Measurements from ENCODE around the gene UPK3A.

The UPK3A gene

GRCh38 chr22:45284705-45285262, at the start of gene UPK3A:
Gene UPK3A, plus strand, starts transcription at chr22:45284949. Its CDS starts 65 bp downstream, at chr22:45285014.
- Histone ChIP-seq H3K9ac (ENCODE audit: low read length) (no peak within 1 kb of the TSS), H3K9me3 (ENCODE audit: control insufficient read depth, low read length) (no peaks in the 10 kb centered on the region), H3K4me3 (ENCODE audit: low read length) (peak within 1 kb of the TSS; percentile 56), H3K36me3 (ENCODE audit: control insufficient read depth, insufficient read depth, low read length, severe bottlenecking) (no peaks in the 10 kb centered on the region), H3K4me1 (ENCODE audit: control insufficient read depth, insufficient read depth, low read length) (peaks cover 3% of the 10 kb centered on the region), H3K27me3 (replicated peaks; ENCODE audit: control insufficient read depth, insufficient read depth, low read length) (peaks cover 38% of the 10 kb centered on the region)
- peak; percentile 18 for DNase-seq (ENCODE audit: low read depth)

GRCh38 chr22:45235101-45235777, 49.5 kb upstream of the UPK3A start:
- DNase-seq (ENCODE audit: low read depth): no peak
- Histone ChIP-seq H3K9ac (ENCODE audit: low read length) (no peak overlapping the region), H3K27me3 (replicated peaks; ENCODE audit: control insufficient read depth, insufficient read depth, low read length) (no peaks in the 10 kb centered on the region), H3K4me3 (ENCODE audit: low read length) (no peak overlapping the region), H3K36me3 (ENCODE audit: control insufficient read depth, insufficient read depth, low read length, severe bottlenecking) (peaks cover 4% of the 10 kb centered on the region), H3K9me3 (ENCODE audit: control insufficient read depth, low read length) (no peaks in the 10 kb centered on the region), H3K4me1 (ENCODE audit: control insufficient read depth, insufficient read depth, low read length) (peaks cover 9% of the 10 kb centered on the region)

DNA sequence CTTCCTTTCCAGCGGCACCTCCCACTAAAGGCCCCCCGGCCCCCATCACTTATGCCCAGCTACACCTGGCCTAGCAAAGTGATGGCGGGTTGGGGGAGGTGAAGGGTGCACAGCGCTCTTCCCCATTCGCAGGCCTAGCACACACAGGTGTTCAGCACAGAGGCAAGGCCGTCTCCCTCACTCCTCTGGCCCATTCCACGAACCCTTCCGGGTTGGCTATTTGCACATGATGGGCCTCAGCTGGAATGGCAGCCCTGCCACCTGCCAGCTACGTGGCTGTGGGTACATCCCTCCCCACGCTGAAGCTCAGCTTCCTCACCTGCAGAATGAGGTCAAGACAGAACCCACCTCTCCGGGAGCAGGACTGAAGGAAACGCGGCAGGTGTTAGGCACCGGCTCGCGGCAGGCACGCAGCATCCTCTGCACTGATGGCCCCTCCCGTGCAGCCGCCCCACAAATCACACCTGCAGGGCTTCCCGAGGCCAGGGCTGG, 48.9 kb upstream of the UPK3A start:
- Histone ChIP-seq H3K27me3 (replicated peaks; ENCODE audit: control insufficient read depth, insufficient read depth, low read length) (no peaks in the 10 kb centered on the region), H3K4me3 (ENCODE audit: low read length) (no peak overlapping the region), H3K9me3 (ENCODE audit: control insufficient read depth, low read length) (no peaks in the 10 kb centered on the region), H3K9ac (ENCODE audit: low read length) (no peak overlapping the region), H3K4me1 (ENCODE audit: control insufficient read depth, insufficient read depth, low read length) (peaks cover 7% of the 10 kb centered on the region), H3K36me3 (ENCODE audit: control insufficient read depth, insufficient read depth, low read length, severe bottlenecking) (peaks cover 4% of the 10 kb centered on the region)
- DNase-seq (ENCODE audit: low read depth): no peak

- Histone ChIP-seq H3K9me3 (ENCODE audit: control insufficient read depth, low read length) (no peaks in the 10 kb centered on the region), H3K4me1 (ENCODE audit: control insufficient read depth, insufficient read depth, low read length) (peaks cover 7% of the 10 kb centered on the region), H3K27me3 (replicated peaks; ENCODE audit: control insufficient read depth, insufficient read depth, low read length) (no peaks in the 10 kb centered on the region), H3K36me3 (ENCODE audit: control insufficient read depth, insufficient read depth, low read length, severe bottlenecking) (peaks cover 4% of the 10 kb centered on the region), H3K9ac (ENCODE audit: low read length) (no peak overlapping the region), H3K4me3 (ENCODE audit: low read length) (no peak overlapping the region)
- no peak for DNase-seq (ENCODE audit: low read depth)
Observed at GRCh38 chr22:45237065-45237990, 47.4 kb upstream of the UPK3A start.

GRCh38 chr22:45238076-45238956, 46.4 kb upstream of the UPK3A start:
- peaks cover 7% of the 10 kb centered on the region for H3K4me1 ChIP-seq (ENCODE audit: control insufficient read depth, insufficient read depth, low read length)
- H3K36me3 ChIP-seq (ENCODE audit: control insufficient read depth, insufficient read depth, low read length, severe bottlenecking): peaks cover 4% of the 10 kb centered on the region
- H3K9me3 ChIP-seq (ENCODE audit: control insufficient read depth, low read length): no peaks in the 10 kb centered on the region
- H3K27me3 ChIP-seq (replicated peaks; ENCODE audit: control insufficient read depth, insufficient read depth, low read length): no peaks in the 10 kb centered on the region
- no peak overlapping the region for H3K4me3 ChIP-seq (ENCODE audit: low read length)
- no peak for DNase-seq (ENCODE audit: low read depth)
- no peak overlapping the region for H3K9ac ChIP-seq (ENCODE audit: low read length)

DNA sequence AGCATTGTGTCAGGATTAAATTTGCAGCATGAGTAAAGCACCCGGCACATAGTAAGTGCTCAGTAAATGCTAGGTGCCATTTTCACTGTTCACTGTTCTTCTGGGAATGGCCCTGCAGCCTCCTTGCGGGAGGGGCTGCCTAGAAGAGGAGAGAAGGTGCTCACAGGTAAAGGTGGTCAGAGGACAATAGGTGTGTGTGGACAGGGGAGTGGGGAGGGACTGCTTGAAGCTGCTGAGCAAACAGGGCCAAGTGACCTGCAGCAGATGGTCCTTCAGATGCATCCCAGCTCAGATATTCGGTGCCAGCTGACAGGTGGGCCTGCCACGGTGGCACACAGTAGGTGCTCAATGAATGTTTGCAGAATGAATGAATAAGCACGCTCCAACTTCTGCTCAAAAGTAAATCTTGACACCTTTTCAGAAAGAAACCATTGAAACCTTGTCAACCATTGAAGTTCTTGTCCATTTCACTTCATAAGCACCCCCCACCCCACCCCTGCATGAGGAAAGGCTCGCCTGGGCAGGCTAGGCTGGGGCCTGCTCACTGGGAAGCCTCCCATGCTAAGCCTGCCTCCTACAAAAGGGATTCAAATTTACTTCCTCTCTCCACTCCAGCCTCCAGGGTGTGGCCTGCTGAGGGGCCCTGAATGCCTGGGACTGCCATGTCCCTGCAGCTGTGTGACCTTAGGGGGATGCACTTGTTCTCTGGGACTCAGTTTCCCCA, 45.6 kb upstream of the UPK3A start:
- Histone ChIP-seq H3K9ac (ENCODE audit: low read length) (peak overlapping the region; percentile 82), H3K36me3 (ENCODE audit: control insufficient read depth, insufficient read depth, low read length, severe bottlenecking) (peaks cover 4% of the 10 kb centered on the region), H3K4me3 (ENCODE audit: low read length) (peak overlapping the region; percentile 83), H3K9me3 (ENCODE audit: control insufficient read depth, low read length) (no peaks in the 10 kb centered on the region), H3K4me1 (ENCODE audit: control insufficient read depth, insufficient read depth, low read length) (peaks cover 7% of the 10 kb centered on the region), H3K27me3 (replicated peaks; ENCODE audit: control insufficient read depth, insufficient read depth, low read length) (no peaks in the 10 kb centered on the region)
- no peak for DNase-seq (ENCODE audit: low read depth)

DNA sequence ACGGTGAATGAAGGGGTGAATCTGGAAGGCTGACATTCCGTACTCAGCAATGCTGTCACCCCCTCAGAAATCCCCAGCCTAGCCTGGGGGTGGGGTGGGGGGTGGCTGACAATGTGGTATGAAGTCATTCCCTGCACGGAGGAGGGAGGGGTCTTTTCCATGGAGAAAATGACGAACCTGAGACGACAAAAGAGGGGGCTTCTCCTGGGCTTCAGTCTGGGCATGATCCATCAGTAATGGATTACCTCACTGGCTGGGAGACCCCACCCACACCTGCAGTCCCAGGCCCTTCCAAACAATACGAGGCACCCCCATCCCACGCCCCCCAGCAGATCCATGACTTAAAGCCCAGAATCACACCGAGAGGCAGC, 45.1 kb upstream of the UPK3A start:
- Histone ChIP-seq H3K9me3 (ENCODE audit: control insufficient read depth, low read length) (no peaks in the 10 kb centered on the region), H3K27me3 (replicated peaks; ENCODE audit: control insufficient read depth, insufficient read depth, low read length) (no peaks in the 10 kb centered on the region), H3K4me1 (ENCODE audit: control insufficient read depth, insufficient read depth, low read length) (peaks cover 7% of the 10 kb centered on the region), H3K9ac (ENCODE audit: low read length) (peak overlapping the region; percentile 82), H3K4me3 (ENCODE audit: low read length) (peak overlapping the region; percentile 83), H3K36me3 (ENCODE audit: control insufficient read depth, insufficient read depth, low read length, severe bottlenecking) (peaks cover under 1% of the 10 kb centered on the region)
- DNase-seq (ENCODE audit: low read depth): no peak

- Histone ChIP-seq H3K4me3 (ENCODE audit: low read length) (peak overlapping the region; percentile 83), H3K9me3 (ENCODE audit: control insufficient read depth, low read length) (no peaks in the 10 kb centered on the region), H3K27me3 (replicated peaks; ENCODE audit: control insufficient read depth, insufficient read depth, low read length) (no peaks in the 10 kb centered on the region), H3K9ac (ENCODE audit: low read length) (peak overlapping the region; percentile 82), H3K36me3 (ENCODE audit: control insufficient read depth, insufficient read depth, low read length, severe bottlenecking) (no peaks in the 10 kb centered on the region), H3K4me1 (ENCODE audit: control insufficient read depth, insufficient read depth, low read length) (peaks cover 7% of the 10 kb centered on the region)
- DNase-seq (ENCODE audit: low read depth): peak; percentile 73
Observed at GRCh38 chr22:45240104-45240809, 44.5 kb upstream of the UPK3A start.

GRCh38 chr22:45240810-45241631, 43.7 kb upstream of the UPK3A start, which contains the start of gene KIAA0930:
Gene KIAA0930, minus strand, starts transcription at chr22:45240894. Its CDS starts 191 bp downstream, at chr22:45240703.
- H3K9me3 ChIP-seq (ENCODE audit: control insufficient read depth, low read length): no peaks in the 10 kb centered on the region
- no peaks in the 10 kb centered on the region for H3K36me3 ChIP-seq (ENCODE audit: control insufficient read depth, insufficient read depth, low read length, severe bottlenecking)
- no peaks in the 10 kb centered on the region for H3K27me3 ChIP-seq (replicated peaks; ENCODE audit: control insufficient read depth, insufficient read depth, low read length)
- DNase-seq (ENCODE audit: low read depth): peak; percentile 88
- H3K4me3 ChIP-seq (ENCODE audit: low read length): peak within 1 kb of the TSS; percentile 83
- peak within 1 kb of the TSS; percentile 82 for H3K9ac ChIP-seq (ENCODE audit: low read length)
- H3K4me1 ChIP-seq (ENCODE audit: control insufficient read depth, insufficient read depth, low read length): peaks cover 9% of the 10 kb centered on the region
